Breast epithelium (tissue), 4 donors: ENCODE data around the gene C11orf24. TPM values are rescaled to one million over a fixed set of nuclear protein-coding genes. Genes with fewer than 3 reads are reported as not detected.

Source experiments
- DNase-seq, 2 donors: peaks; one replicate each; pipeline ENCODE4 v3.0.0-alpha.2; 2019; ENCODE audit warnings: low spot score in 2 of 2
- H3K27ac ChIP-seq, 2 donors: fragments of 200-600 bp; sonication (generic) in 1 of 2; one replicate each; pipeline ENCODE4 v1.5.1; 2016 to 2019; ENCODE audit warnings: mild to moderate bottlenecking in 1 of 2
- H3K27me3 ChIP-seq, 2 donors: fragments of 200-600 bp; sonication (generic) in 1 of 2; one replicate each; pipeline versions ENCODE4 v1.5.1 to v1.6.0; 2017 to 2019; ENCODE audit warnings: control low read depth in 1 of 2, mild to moderate bottlenecking in 1 of 2
- H3K36me3 ChIP-seq: fragments of 200-600 bp; one replicate; pipeline ENCODE4 v1.5.1; 2019
- H3K4me1 ChIP-seq, 2 donors: fragments of 200-600 bp; sonication (generic); one replicate each; pipeline ENCODE4 v1.5.1; 2016 to 2019; ENCODE audit warnings: control low read depth in 1 of 2
- H3K4me3 ChIP-seq, 3 donors: fragments of 200-600 bp; sonication (generic); 1 replicate in 2 of 3; 2 replicates in 1 of 3; pipeline ENCODE4 v1.5.1; 2016 to 2019; ENCODE audit warnings: mild to moderate bottlenecking in 3 of 3, moderate library complexity in 2 of 3
- H3K9me3 ChIP-seq, 2 donors: fragments of 200-600 bp; sonication (generic) in 1 of 2; one replicate each; pipeline ENCODE4 v1.5.1; 2016 to 2019; ENCODE audit warnings: control low read depth in 1 of 2
- CTCF ChIP-seq, 3 donors: fragments of 450-650 bp; IDR thresholded peaks; one replicate each; pipeline ENCODE4 v1.5.1; 2016 to 2017; ENCODE audit warnings: antibody characterized with exemption in 3 of 3, mild to moderate bottlenecking in 3 of 3, moderate library complexity in 3 of 3
- POLR2A ChIP-seq: fragments of 450-650 bp; IDR thresholded peaks from one replicate; pipeline ENCODE4 v1.6.1; 2016; ENCODE audit warnings: antibody characterized with exemption, mild to moderate bottlenecking, moderate library complexity
- POLR2AphosphoS5 ChIP-seq, 3 donors: sonication (generic); formaldehyde crosslinking; IDR thresholded peaks; one replicate each; pipeline ENCODE4 v1.6.1; 2017; ENCODE audit warnings: antibody characterized with exemption in 3 of 3
- intact Hi-C: fragments of 100-400 bp; cut with DNase I; formaldehyde crosslinking; loops from one replicate; pipeline ENCODE4 v1.15.1; 2023; ENCODE audit warnings: low total_unique reads
- total RNA-seq, 3 donors: library from RNA; depleted of rRNA; stranded (reverse); fragments of >200 nt; gene quantifications; one replicate each; pipeline ENCODE4 v1.1.0, GENCODE V29; 2016

The C11orf24 gene
- total RNA-seq, 3 donors from 2014 or later, result 11.4 to 22.7 (median 12.5) TPM

GRCh38 chr11:68263444-68264035 is 8.2 kb downstream of the C11orf24 start:
- TF ChIP-seq POLR2A (no peak), CTCF (IDR thresholded peaks at IDR 0.05) (no peak), POLR2AphosphoS5 (IDR thresholded peaks at IDR 0.05) (no peak)

GRCh38 chr11:68262544-68262827 is 9.3 kb downstream of the C11orf24 start:
- Histone ChIP-seq H3K27ac (no peak overlapping the region), H3K4me1 (no peaks in the 10 kb centered on the region), H3K4me3 (no peak overlapping the region), H3K27me3 (no peaks in the 10 kb centered on the region), H3K9me3 (no peaks in the 10 kb centered on the region), H3K36me3 (no peaks in the 10 kb centered on the region)
- TF ChIP-seq CTCF (IDR thresholded peaks at IDR 0.05) (no peak), POLR2A (no peak), POLR2AphosphoS5 (IDR thresholded peaks at IDR 0.05) (no peak)
- no peak for DNase-seq
- intact Hi-C loops, result no loop called here

More at GRCh38 chr11:68263444-68264035, 8.2 kb downstream of the C11orf24 start:
- Histone ChIP-seq H3K27ac (peak overlapping the region in 1 of 2 donors; percentile 12), H3K4me3 (no peak overlapping the region), H3K36me3 (no peaks in the 10 kb centered on the region), H3K9me3 (no peaks in the 10 kb centered on the region), H3K4me1 (no peaks in the 10 kb centered on the region), H3K27me3 (no peaks in the 10 kb centered on the region)
- DNase-seq, result no peak
- intact Hi-C loops, result no loop called here

- TF ChIP-seq POLR2A (no peak), POLR2AphosphoS5 (IDR thresholded peaks at IDR 0.05) (no peak), CTCF (IDR thresholded peaks at IDR 0.05) (no peak)
- intact Hi-C loops, result no loop called here
- DNase-seq, result no peak
- Histone ChIP-seq H3K27me3 (no peaks in the 10 kb centered on the region), H3K4me3 (no peak overlapping the region), H3K4me1 (no peaks in the 10 kb centered on the region), H3K36me3 (no peaks in the 10 kb centered on the region), H3K27ac (no peak overlapping the region), H3K9me3 (no peaks in the 10 kb centered on the region)
Observed at GRCh38 chr11:68261749-68262543, 9.8 kb downstream of the C11orf24 start.

GRCh38 chr11:68261006-68261405 is 10.8 kb downstream of the C11orf24 start:
- intact Hi-C loops, result no loop called here

More at GRCh38 chr11:68261006-68261405, 10.8 kb downstream of the C11orf24 start:
- no peak overlapping the region for H3K27ac ChIP-seq
- no peaks in the 10 kb centered on the region for H3K36me3 ChIP-seq
- TF ChIP-seq POLR2A, result no peak
- no peak for TF ChIP-seq CTCF (IDR thresholded peaks at IDR 0.05)
- no peak for TF ChIP-seq POLR2AphosphoS5 (IDR thresholded peaks at IDR 0.05)
- H3K4me3 ChIP-seq, result no peak overlapping the region
- no peak for DNase-seq
- no peaks in the 10 kb centered on the region for H3K27me3 ChIP-seq
- H3K9me3 ChIP-seq, result no peaks in the 10 kb centered on the region
- no peaks in the 10 kb centered on the region for H3K4me1 ChIP-seq
